ENCODE measurements around the gene IMP4. TPM values are rescaled to one million over a fixed set of nuclear protein-coding genes. Genes with fewer than 3 reads are reported as not detected.
A peak's percentile ranks its signal among the peaks of the same experiment; 100 is the strongest.

Gene IMP4
- total and polyA plus RNA-seq, 10 of the 15 experiments (the other 5 are each of a cell fraction or from before 2014, with no cell fraction given) = 41.4 to 242 (median 166) TPM

DNA sequence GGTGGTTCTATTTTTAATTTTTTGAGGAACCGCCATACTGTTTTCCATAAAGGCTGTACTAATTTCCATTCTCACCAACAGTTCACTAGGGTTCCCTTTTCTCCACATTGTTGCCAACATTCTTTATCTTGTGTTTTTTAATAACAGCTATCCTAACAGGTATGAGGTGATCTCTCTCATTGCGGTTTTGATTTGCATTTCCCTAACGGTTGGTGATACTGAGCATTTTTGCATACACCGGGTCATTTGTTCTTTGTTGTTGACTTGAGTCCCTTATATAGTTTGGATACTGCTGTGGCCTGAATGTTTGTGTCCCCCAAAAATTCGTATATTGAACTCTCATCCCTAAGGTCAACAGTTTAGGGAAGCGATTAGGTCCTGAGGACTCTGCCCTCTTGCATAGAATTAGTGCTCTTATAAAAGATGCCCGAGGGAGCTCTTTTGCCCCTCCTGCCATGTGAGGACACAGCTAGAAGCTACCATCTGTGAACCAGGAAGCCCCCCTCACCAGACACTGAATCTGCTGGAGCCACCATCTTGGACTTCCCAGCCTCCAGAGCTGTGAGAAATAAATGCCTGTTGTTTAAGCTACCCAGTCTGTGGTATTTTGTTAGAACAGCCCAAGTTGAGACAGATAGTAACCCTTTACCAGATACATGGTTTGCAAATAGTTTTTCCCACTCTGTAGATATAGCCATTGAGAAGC lies 4.7 kb downstream of the IMP4 start:
- H3K4me2 ChIP-seq (ENCODE audit: control insufficient read depth, insufficient read depth) = peak overlapping the region; percentile 21

More for the DNA sequence above, 4.7 kb downstream of the IMP4 start:
- no peak overlapping the region for H2AFZ ChIP-seq (ENCODE audit: control insufficient read depth, low read depth, low read length)
- no peak for ATAC-seq
- H3K27ac ChIP-seq (ENCODE audit: control insufficient read depth, insufficient read depth) = peak overlapping the region; percentile 64
- intact Hi-C loops (cut with micrococcal nuclease; ENCODE audit: unreplicated experiment) (loop anchor here (10.0 kb wide), 1 partner anchor 757 kb away; the partner anchor contains the start of gene PLEKHB2), in situ Hi-C loops (cut with MboI) (loop anchor here (25.0 kb wide), 1 partner anchor 1465 kb away; no protein-coding TSS in a partner anchor)
- TF ChIP-seq, protein P1, sequence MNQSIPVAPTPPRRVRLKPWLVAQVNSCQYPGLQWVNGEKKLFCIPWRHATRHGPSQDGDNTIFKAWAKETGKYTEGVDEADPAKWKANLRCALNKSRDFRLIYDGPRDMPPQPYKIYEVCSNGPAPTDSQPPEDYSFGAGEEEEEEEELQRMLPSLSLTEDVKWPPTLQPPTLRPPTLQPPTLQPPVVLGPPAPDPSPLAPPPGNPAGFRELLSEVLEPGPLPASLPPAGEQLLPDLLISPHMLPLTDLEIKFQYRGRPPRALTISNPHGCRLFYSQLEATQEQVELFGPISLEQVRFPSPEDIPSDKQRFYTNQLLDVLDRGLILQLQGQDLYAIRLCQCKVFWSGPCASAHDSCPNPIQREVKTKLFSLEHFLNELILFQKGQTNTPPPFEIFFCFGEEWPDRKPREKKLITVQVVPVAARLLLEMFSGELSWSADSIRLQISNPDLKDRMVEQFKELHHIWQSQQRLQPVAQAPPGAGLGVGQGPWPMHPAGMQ (IDR thresholded peaks at IDR 0.05; ENCODE audit: borderline replicate concordance) = no peak
- TF ChIP-seq CHD1 (IDR thresholded peaks at IDR 0.05; ENCODE audit: low read depth, low read length) (no peak), POU2F2 (IDR thresholded peaks at IDR 0.05; ENCODE audit: borderline replicate concordance, low read depth, low read length) (peak; percentile 79; the same call in 2 of the 3 replicates), RELA (IDR thresholded peaks at IDR 0.05; ENCODE audit: borderline replicate concordance, partially characterized antibody) (no peak), SUZ12 (IDR thresholded peaks at IDR 0.05; ENCODE audit: unreplicated experiment) (no peak), ATF7 (IDR thresholded peaks at IDR 0.05; ENCODE audit: low read depth) (peak; percentile 45; the same call in 1 of the 2 replicates), GATAD2B (conservative IDR thresholded peaks at IDR 0.05; ENCODE audit: low read depth) (no peak), FOXM1 (IDR thresholded peaks at IDR 0.05; ENCODE audit: low read depth, low read length) (no peak), RUNX3 (IDR thresholded peaks at IDR 0.05; ENCODE audit: low read length) (peak; percentile 74), RAD51 (IDR thresholded peaks at IDR 0.05) (no peak), MYB (IDR thresholded peaks at IDR 0.05; ENCODE audit: borderline replicate concordance, low read depth, low read length) (0 out of 2 replicates have a peak, but pooled peaks have one; percentile 43), ATF3 (IDR thresholded peaks at IDR 0.05; ENCODE audit: borderline replicate concordance, extremely low read depth, low read depth, low read length) (no peak), ZNF24 (IDR thresholded peaks at IDR 0.05) (no peak), BMI1 (IDR thresholded peaks at IDR 0.05; ENCODE audit: borderline replicate concordance) (no peak), EGR1 (IDR thresholded peaks at IDR 0.05; ENCODE audit: borderline replicate concordance in 1 of 2, low read depth in 2 of 2, low read length in 2 of 2) (no peak), EP300 (IDR thresholded peaks at IDR 0.05; ENCODE audit: borderline replicate concordance in 1 of 2, control insufficient read depth in 1 of 2, low read depth in 2 of 2, low read length in 2 of 2) (no peak), ASH2L (IDR thresholded peaks at IDR 0.05; ENCODE audit: borderline replicate concordance, low read depth) (no peak), RBBP5 (conservative IDR thresholded peaks at IDR 0.05) (no peak), MEF2B (IDR thresholded peaks at IDR 0.05; ENCODE audit: partially characterized antibody, poor library complexity, severe bottlenecking) (no peak)
- no TSS peak for BruUV-seq (replicated peaks)
- ChIA-PET RAD21 (ENCODE audit: unreplicated experiment) (no interaction called here), CTCF (interaction anchor here (0.5 to 2.0 kb wide), 4 partner anchors 24 to 166 kb away, joined by 3 to 10 read pairs (median 4); partner anchors contain the start of gene SMPD4), SMC1A (ENCODE audit: uncharacterized antibody, unreplicated experiment) (interaction anchor here (1.0 to 1.2 kb wide), 3 partner anchors 9 to 26 kb away, joined by 3 to 7 read pairs (median 4); no protein-coding TSS in a partner anchor), POLR2A (no interaction called here)
- H3K79me2 ChIP-seq (ENCODE audit: control insufficient read depth, insufficient read depth, low read length) = peaks cover 26% of the 10 kb centered on the region
- no peaks in the 10 kb centered on the region for H3K9me3 ChIP-seq (replicated peaks; ENCODE audit: control insufficient read depth, insufficient read depth, low read length)
- no peaks in the 10 kb centered on the region for H4K20me1 ChIP-seq (ENCODE audit: control insufficient read depth, insufficient read depth)
- peaks cover 27% of the 10 kb centered on the region for H3K4me1 ChIP-seq (ENCODE audit: control insufficient read depth, insufficient read depth, low read length)
- no peak for DNase-seq (ENCODE audit: low read depth, low spot score)
- WGBS (ENCODE audit: insufficient coverage, insufficient replicate concordance, low lambda C conversion rate, missing lambda C conversion rate) = 29% methylated on average over 7 of the region's 7 CpGs
- H3K36me3 ChIP-seq (ENCODE audit: control insufficient read depth in 2 of 2, insufficient read depth in 2 of 2, low read length in 1 of 2) = peaks cover 19 to 22% of the 10 kb centered on the region in 2 experiments
- peak; percentile 47 for FAIRE-seq
- H3K9ac ChIP-seq (ENCODE audit: control insufficient read depth, insufficient read depth, low read length) = no peak overlapping the region
- H3K27me3 ChIP-seq (replicated peaks in 1 of 2; ENCODE audit: control insufficient read depth in 2 of 2, insufficient read depth in 2 of 2, low read length in 1 of 2) = no peaks in the 10 kb centered on the region
- H3K4me3 ChIP-seq = peak overlapping the region; percentile 46; the same call in 1 of the 2 replicates

Data from GM12878 (cell line).